Measurements from ENCODE around the gene CLIC2.

GRCh38 chrX:155247497-155247896, 86.9 kb downstream of the CLIC2 start:
- TF ChIP-seq CTCF (IDR thresholded peaks at IDR 0.05; ENCODE audit: low read depth, low read length) = no peak
- TF ChIP-seq POLR2A (IDR thresholded peaks at IDR 0.05; ENCODE audit: extremely low read depth, insufficient read length) = no peak
